NCI-H1105 treated with DMSO at 0.1 percent for 48 hours (cell line): Measurements from ENCODE around the gene PPIB.
A peak's percentile ranks its signal among the peaks of the same experiment; 100 is the strongest.

Experiments
- DNase-seq: peaks from one replicate; lab custom pipeline; 2025; lab: John Stamatoyannopoulos, UW

PPIB gene

GRCh38 chr15:64162869-64163658 is at the start of gene PPIB:
Gene PPIB (minus strand): TSS chr15:64163022. CDS start chr15:64162986, 36 bp downstream.
- peak; percentile 99 for DNase-seq

- DNase-seq, result no peak
Measured at GRCh38 chr15:64211696-64212095, 48.9 kb upstream of the PPIB start.

GRCh38 chr15:64210371-64210770 is 47.5 kb upstream of the PPIB start:
- no peak for DNase-seq

- peak; percentile 74 for DNase-seq
Measured at GRCh38 chr15:64209680-64210334, 47.0 kb upstream of the PPIB start.

- DNase-seq, result no peak
Measured at GRCh38 chr15:64205202-64205601, 42.4 kb upstream of the PPIB start.

GRCh38 chr15:64197425-64197824 is 34.6 kb upstream of the PPIB start:
- no peak for DNase-seq

GRCh38 chr15:64193971-64194370 is 31.1 kb upstream of the PPIB start:
- no peak for DNase-seq

GRCh38 chr15:64191971-64192830 is 29.4 kb upstream of the PPIB start:
- DNase-seq, result no peak

GRCh38 chr15:64187396-64188191 is 24.8 kb upstream of the PPIB start:
- no peak for DNase-seq

- no peak for DNase-seq
Measured at GRCh38 chr15:64185146-64185911, 22.5 kb upstream of the PPIB start.

- DNase-seq, result no peak
Measured at GRCh38 chr15:64182859-64183370, 20.1 kb upstream of the PPIB start.

- peak; percentile 83 for DNase-seq
Measured at GRCh38 chr15:64180235-64180824, 17.5 kb upstream of the PPIB start.

- DNase-seq, result no peak
Measured at GRCh38 chr15:64166102-64166890, 3.5 kb upstream of the PPIB start.

- no peak for DNase-seq
Measured at GRCh38 chr15:64164436-64164835, 1.6 kb upstream of the PPIB start.

- DNase-seq, result no peak
Measured at GRCh38 chr15:64163659-64164362, 989 bp upstream of the PPIB start.

- DNase-seq, result no peak
Measured at GRCh38 chr15:64162478-64162868, 349 bp downstream of the PPIB start.

- no peak for DNase-seq
Measured at GRCh38 chr15:64161688-64162477, 939 bp downstream of the PPIB start.
